Activated naive CD8-positive, alpha-beta T cell treated with anti-CD3 and anti-CD28 coated beads, Interleukin-2, amount 50 U/mL, for 16 hours (primary cell): Measurements from ENCODE around the gene NADSYN1.

Experiments used
- DNase-seq: peaks from one replicate; pipeline ENCODE4 v3.0.0-alpha.2; 2020; ENCODE audit warnings: low read depth, low spot score

Gene NADSYN1

GRCh38 chr11:71548716-71549151 lies 95.7 kb downstream of the NADSYN1 start:
- DNase-seq, result no peak
